HS-5 (cell line): ENCODE data around the gene IFITM2.
"Not testable (repeated sequence)": the region's sequence is repeated elsewhere in the genome, so short reads cannot be mapped to it uniquely, and the experiment has no call there.

Experiments used
- DNase-seq: peaks from one replicate; pipeline ENCODE4 v3.0.0-alpha.2; 2012; ENCODE audit warnings: low read depth

IFITM2 gene

GRCh38 chr11:308740-309665 lies 1.4 kb downstream of the IFITM2 start:
- not testable (repeated sequence) for DNase-seq

- not testable (repeated sequence) for DNase-seq
These were observed 2.5 kb downstream of the IFITM2 start for GRCh38 chr11:309979-310572.

GRCh38 chr11:311013-311748 lies 3.6 kb downstream of the IFITM2 start:
- not testable (repeated sequence) for DNase-seq

GRCh38 chr11:312092-312816 lies 4.6 kb downstream of the IFITM2 start:
- no peak for DNase-seq

- no peak for DNase-seq
These were observed 5.7 kb downstream of the IFITM2 start for GRCh38 chr11:313304-313786.

- DNase-seq, result no peak
These were observed 6.4 kb downstream of the IFITM2 start, which contains the start of gene IFITM1 for GRCh38 chr11:313787-314553. TSS of gene IFITM1 (plus strand) at chr11:314040. CDS start at chr11:314171, 131 bp downstream.

GRCh38 chr11:314554-314875 lies 6.9 kb downstream of the IFITM2 start:
- not testable (repeated sequence) for DNase-seq

GRCh38 chr11:315051-315481 lies 7.5 kb downstream of the IFITM2 start:
- no peak for DNase-seq

- no peak for DNase-seq
These were observed 7.9 kb downstream of the IFITM2 start for GRCh38 chr11:315516-315994.

- no peak for DNase-seq
These were observed 8.6 kb downstream of the IFITM2 start for GRCh38 chr11:316031-316701.

- no peak for DNase-seq
These were observed 9.3 kb downstream of the IFITM2 start for GRCh38 chr11:316891-317301.

- DNase-seq, result not testable (repeated sequence)
These were observed 10.2 kb downstream of the IFITM2 start for GRCh38 chr11:317668-318404.

GRCh38 chr11:318405-319120 lies 10.9 kb downstream of the IFITM2 start:
- not testable (repeated sequence) for DNase-seq

GRCh38 chr11:319121-319887 lies 11.7 kb downstream of the IFITM2 start:
- DNase-seq, result not testable (repeated sequence)

- DNase-seq, result not testable (repeated sequence)
These were observed 12.3 kb downstream of the IFITM2 start for GRCh38 chr11:319888-320273.

GRCh38 chr11:324156-324555 lies 16.5 kb downstream of the IFITM2 start:
- DNase-seq, result no peak

GRCh38 chr11:324593-325517 lies 17.2 kb downstream of the IFITM2 start:
- not testable (repeated sequence) for DNase-seq
